GM23338 (cell line): ENCODE data around the gene CHD8. TPM values are rescaled to one million over a fixed set of nuclear protein-coding genes. Genes with fewer than 3 reads are reported as not detected.

ENCODE experiments used
- ATAC-seq: fragments of 200-7000 bp; cut with Tn5 transposase; 3 replicates; pipeline ENCODE4 v1.9.1; 2020
- DNase-seq: peaks from one replicate; pipeline ENCODE4 v3.0.0-alpha.2; 2015; ENCODE audit warnings: low spot score
- H2AFZ ChIP-seq: fragments of 200-600 bp; sonication (generic); 2 replicates; pipeline ENCODE4 v1.8.0; 2016; ENCODE audit warnings: antibody characterized with exemption, mild to moderate bottlenecking, moderate library complexity
- H3F3A ChIP-seq: fragments of 200-600 bp; sonication (generic); replicated peaks from 2 replicates; pipeline ENCODE4 v1.8.0; 2017; ENCODE audit warnings: antibody characterized with exemption, mixed run types, low read depth
- H3K27ac ChIP-seq: fragments of 200-600 bp; sonication (generic); 2 replicates; pipeline ENCODE4 v1.6.1; 2016; ENCODE audit warnings: low read depth
- H3K27me3 ChIP-seq: fragments of 200-600 bp; sonication (generic); 2 replicates; pipeline ENCODE4 v1.8.0; 2016; ENCODE audit warnings: mild to moderate bottlenecking, mixed run types, moderate library complexity; ENCODE audit not compliant: insufficient read depth
- H3K36me3 ChIP-seq: fragments of 200-600 bp; sonication (generic); 2 replicates; pipeline ENCODE4 v1.8.0; 2016; ENCODE audit warnings: mild to moderate bottlenecking; ENCODE audit not compliant: insufficient read depth
- H3K4me1 ChIP-seq: fragments of 200-600 bp; sonication (generic); 2 replicates; pipeline ENCODE4 v1.8.0; 2016; ENCODE audit warnings: mild to moderate bottlenecking, moderate library complexity; ENCODE audit not compliant: insufficient read depth
- H3K4me2 ChIP-seq: fragments of 200-600 bp; sonication (generic); 2 replicates; pipeline ENCODE4 v1.7.1; 2017; ENCODE audit warnings: mixed run types
- H3K4me3 ChIP-seq: fragments of 200-600 bp; sonication (generic); 2 replicates; pipeline ENCODE4 v1.6.1; 2016; ENCODE audit warnings: mixed run types
- H3K79me2 ChIP-seq: fragments of 200-600 bp; sonication (generic); replicated peaks from 2 replicates; pipeline ENCODE4 v1.8.0; 2017; ENCODE audit warnings: mild to moderate bottlenecking; ENCODE audit not compliant: insufficient read depth
- H3K9me2 ChIP-seq: fragments of 200-600 bp; sonication (generic); 2 replicates; pipeline ENCODE4 v1.8.0; 2017; ENCODE audit not compliant: insufficient read depth
- H4K20me1 ChIP-seq: fragments of 200-600 bp; sonication (generic); replicated peaks from 2 replicates; pipeline ENCODE4 v1.8.0; 2017; ENCODE audit warnings: mild to moderate bottlenecking; ENCODE audit not compliant: insufficient read depth
- H3K27ac Mint-ChIP-seq: 2 replicates; pipeline ENCODE4 v1.8.0; 2020; ENCODE audit warnings: inconsistent platforms, mild to moderate bottlenecking, moderate library complexity, mixed read lengths
- H3K27me3 Mint-ChIP-seq: 3 replicates; pipeline ENCODE4 v1.8.0; 2022; ENCODE audit warnings: low read depth, mild to moderate bottlenecking, moderate library complexity, mixed read lengths, inconsistent platforms; ENCODE audit not compliant: insufficient read depth, poor library complexity
- H3K36me3 Mint-ChIP-seq: 3 replicates; pipeline ENCODE4 v1.8.0; 2021; ENCODE audit warnings: low read depth, mild to moderate bottlenecking, inconsistent platforms, moderate library complexity, mixed read lengths
- H3K4me1 Mint-ChIP-seq: 3 replicates; pipeline ENCODE4 v1.8.0; 2020; ENCODE audit warnings: mild to moderate bottlenecking, inconsistent platforms, mixed read lengths
- H3K4me3 Mint-ChIP-seq: 3 replicates; pipeline ENCODE4 v1.8.0; 2021; ENCODE audit warnings: moderate library complexity, mild to moderate bottlenecking, inconsistent platforms, mixed read lengths
- H3K9me3 Mint-ChIP-seq: 3 replicates; pipeline ENCODE4 v1.8.0; 2020; ENCODE audit warnings: moderate library complexity, mild to moderate bottlenecking, inconsistent platforms, mixed read lengths
- CREB1 ChIP-seq: fragments of 250-450 bp; sonication (Bioruptor Pico); IDR thresholded peaks from 2 replicates; pipeline ENCODE4 v1.5.0; 2020; ENCODE audit warnings: low read depth, mild to moderate bottlenecking, moderate library complexity
- EZH2 ChIP-seq: fragments of 200-600 bp; sonication (generic); IDR thresholded peaks from one replicate; pipeline ENCODE4 v1.8.0; 2017; ENCODE audit warnings: antibody characterized with exemption, mild to moderate bottlenecking, low read depth; ENCODE audit not compliant: unreplicated experiment
- EZH2phosphoT487 ChIP-seq: fragments of 200-600 bp; sonication (generic); IDR thresholded peaks from one replicate; pipeline ENCODE4 v1.8.1; 2018; ENCODE audit warnings: antibody characterized with exemption; ENCODE audit not compliant: unreplicated experiment
- JUNB ChIP-seq: IDR thresholded peaks from one replicate; pipeline ENCODE4 v1.6.1; 2016; ENCODE audit warnings: antibody characterized with exemption; ENCODE audit not compliant: unreplicated experiment
- NANOG ChIP-seq: IDR thresholded peaks from 2 replicates; pipeline ENCODE4 v1.6.1; 2016; ENCODE audit warnings: antibody characterized with exemption, borderline replicate concordance
- POLR2AphosphoS5 ChIP-seq: IDR thresholded peaks from 2 replicates; pipeline ENCODE4 v1.6.1; 2016; ENCODE audit warnings: antibody characterized with exemption, low read depth
- STAT1 ChIP-seq: IDR thresholded peaks from one replicate; pipeline ENCODE4 v1.6.1; 2016; ENCODE audit warnings: antibody characterized with exemption; ENCODE audit not compliant: unreplicated experiment
- ZNF114 ChIP-seq: fragments of 250-450 bp; sonication (Bioruptor Pico); IDR thresholded peaks from 2 replicates; pipeline ENCODE4 v1.5.0; 2020; ENCODE audit warnings: mild to moderate bottlenecking, moderate library complexity
- ZNF331 ChIP-seq: fragments of 250-450 bp; sonication (Bioruptor Pico); IDR thresholded peaks from 2 replicates; pipeline ENCODE4 v1.5.0; 2020; ENCODE audit warnings: low read depth, mild to moderate bottlenecking, moderate library complexity
- polyA plus RNA-seq: library from polyadenylated mRNA; unstranded; fragments of >200 nt; fragmentation: Nextera tagmentation; extraction: Ambion mirVana; gene quantifications from 2 replicates; pipeline ENCODE4 v1.2.1, GENCODE V29; 2016
- total RNA-seq: library from RNA; depleted of rRNA; stranded (reverse); fragments of >200 nt; shearing (Covaris generic); gene quantifications from 2 replicates; pipeline ENCODE4 v1.2.3, GENCODE V29; 2014
- TF ChIP-seq, protein P1 (sequence below): IDR thresholded peaks from 2 replicates; pipeline ENCODE4 v1.6.1; 2016; ENCODE audit warnings: antibody characterized with exemption
- TF ChIP-seq, protein P2 (sequence below): IDR thresholded peaks from one replicate; pipeline ENCODE4 v1.6.1; 2018; ENCODE audit warnings: antibody characterized with exemption; ENCODE audit not compliant: unreplicated experiment
- TF ChIP-seq, protein P3 (sequence below), 2 experiments: fragments of 200-600 bp in 1 of 2; sonication (generic) in 1 of 2; conservative IDR thresholded peaks; 2 replicates each; pipeline versions ENCODE4 v1.5.1 to v1.6.1; 2016 to 2017; ENCODE audit warnings: antibody characterized with exemption in 2 of 2, low read depth in 2 of 2, mild to moderate bottlenecking in 2 of 2, moderate library complexity in 1 of 2
- TF ChIP-seq, protein P4 (sequence below): fragments of 250-450 bp; sonication (Bioruptor Pico); IDR thresholded peaks from 2 replicates; pipeline ENCODE4 v1.5.0; 2020; ENCODE audit warnings: mild to moderate bottlenecking, moderate library complexity

CHD8 gene
- total and polyA plus RNA-seq, 2 experiments from 2014 or later = 96.2 to 129 TPM

DNA sequence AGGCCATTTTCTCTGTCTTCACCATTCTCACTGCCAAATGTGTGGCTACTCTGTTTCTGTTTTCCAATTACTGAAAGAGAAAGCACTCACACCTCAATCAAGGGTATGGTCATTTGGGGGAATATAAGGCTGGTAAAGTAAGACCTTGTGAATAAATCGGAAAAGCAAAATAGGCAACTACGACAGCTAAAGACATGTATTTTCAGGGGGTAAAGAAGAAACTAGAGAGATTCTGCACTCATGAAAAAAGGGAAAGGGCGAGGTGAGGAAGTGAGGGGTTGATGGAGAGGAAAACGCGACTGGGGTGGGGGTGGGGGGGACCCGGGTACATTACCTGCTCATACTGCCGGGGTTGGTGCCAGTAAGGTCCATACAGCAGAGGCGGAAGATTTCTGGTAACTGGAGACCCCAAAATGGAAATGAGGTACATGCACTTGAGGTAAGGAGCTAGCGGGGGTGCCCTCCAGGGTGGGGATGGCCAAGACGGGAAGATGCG is 19.3 kb downstream of the CHD8 start:
- H3K27ac Mint-ChIP-seq = peak overlapping the region; percentile 81
- H3K9me3 Mint-ChIP-seq = no peaks in the 10 kb centered on the region
- H3K4me3 ChIP-seq = peak overlapping the region; percentile 76
- H3K36me3 ChIP-seq = no peaks in the 10 kb centered on the region; the same call in 1 of the 2 replicates
- peak overlapping the region; percentile 91 for H3K4me2 ChIP-seq
- peak overlapping the region; percentile 88; the same call in 1 of the 2 replicates for H3K27ac ChIP-seq
- H3K36me3 Mint-ChIP-seq = peaks cover 12% of the 10 kb centered on the region
- H3K4me3 Mint-ChIP-seq = peak overlapping the region; percentile 90
- H3F3A ChIP-seq = peaks cover 17% of the 10 kb centered on the region; the same call in 1 of the 2 replicates
- H3K27me3 Mint-ChIP-seq = peaks cover 2% of the 10 kb centered on the region
- DNase-seq = no peak
- peaks cover 28% of the 10 kb centered on the region for H3K4me1 Mint-ChIP-seq
- H3K27me3 ChIP-seq = no peaks in the 10 kb centered on the region
- H2AFZ ChIP-seq = no peak overlapping the region
- ATAC-seq = no peak
- H3K9me2 ChIP-seq = no peaks in the 10 kb centered on the region
- TF ChIP-seq CREB1 = no peak
- no peak for TF ChIP-seq EZH2phosphoT487
- TF ChIP-seq EZH2 = no peak
- TF ChIP-seq NANOG = no peak
- no peak for TF ChIP-seq POLR2AphosphoS5
- TF ChIP-seq ZNF114 (CRISPR knock-in tag) = no peak
- TF ChIP-seq STAT1 = no peak
- TF ChIP-seq, protein P1, sequence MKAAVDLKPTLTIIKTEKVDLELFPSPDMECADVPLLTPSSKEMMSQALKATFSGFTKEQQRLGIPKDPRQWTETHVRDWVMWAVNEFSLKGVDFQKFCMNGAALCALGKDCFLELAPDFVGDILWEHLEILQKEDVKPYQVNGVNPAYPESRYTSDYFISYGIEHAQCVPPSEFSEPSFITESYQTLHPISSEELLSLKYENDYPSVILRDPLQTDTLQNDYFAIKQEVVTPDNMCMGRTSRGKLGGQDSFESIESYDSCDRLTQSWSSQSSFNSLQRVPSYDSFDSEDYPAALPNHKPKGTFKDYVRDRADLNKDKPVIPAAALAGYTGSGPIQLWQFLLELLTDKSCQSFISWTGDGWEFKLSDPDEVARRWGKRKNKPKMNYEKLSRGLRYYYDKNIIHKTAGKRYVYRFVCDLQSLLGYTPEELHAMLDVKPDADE = no peak
- TF ChIP-seq, protein P2, sequence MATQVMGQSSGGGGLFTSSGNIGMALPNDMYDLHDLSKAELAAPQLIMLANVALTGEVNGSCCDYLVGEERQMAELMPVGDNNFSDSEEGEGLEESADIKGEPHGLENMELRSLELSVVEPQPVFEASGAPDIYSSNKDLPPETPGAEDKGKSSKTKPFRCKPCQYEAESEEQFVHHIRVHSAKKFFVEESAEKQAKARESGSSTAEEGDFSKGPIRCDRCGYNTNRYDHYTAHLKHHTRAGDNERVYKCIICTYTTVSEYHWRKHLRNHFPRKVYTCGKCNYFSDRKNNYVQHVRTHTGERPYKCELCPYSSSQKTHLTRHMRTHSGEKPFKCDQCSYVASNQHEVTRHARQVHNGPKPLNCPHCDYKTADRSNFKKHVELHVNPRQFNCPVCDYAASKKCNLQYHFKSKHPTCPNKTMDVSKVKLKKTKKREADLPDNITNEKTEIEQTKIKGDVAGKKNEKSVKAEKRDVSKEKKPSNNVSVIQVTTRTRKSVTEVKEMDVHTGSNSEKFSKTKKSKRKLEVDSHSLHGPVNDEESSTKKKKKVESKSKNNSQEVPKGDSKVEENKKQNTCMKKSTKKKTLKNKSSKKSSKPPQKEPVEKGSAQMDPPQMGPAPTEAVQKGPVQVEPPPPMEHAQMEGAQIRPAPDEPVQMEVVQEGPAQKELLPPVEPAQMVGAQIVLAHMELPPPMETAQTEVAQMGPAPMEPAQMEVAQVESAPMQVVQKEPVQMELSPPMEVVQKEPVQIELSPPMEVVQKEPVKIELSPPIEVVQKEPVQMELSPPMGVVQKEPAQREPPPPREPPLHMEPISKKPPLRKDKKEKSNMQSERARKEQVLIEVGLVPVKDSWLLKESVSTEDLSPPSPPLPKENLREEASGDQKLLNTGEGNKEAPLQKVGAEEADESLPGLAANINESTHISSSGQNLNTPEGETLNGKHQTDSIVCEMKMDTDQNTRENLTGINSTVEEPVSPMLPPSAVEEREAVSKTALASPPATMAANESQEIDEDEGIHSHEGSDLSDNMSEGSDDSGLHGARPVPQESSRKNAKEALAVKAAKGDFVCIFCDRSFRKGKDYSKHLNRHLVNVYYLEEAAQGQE = no peak
- TF ChIP-seq, protein P3, sequence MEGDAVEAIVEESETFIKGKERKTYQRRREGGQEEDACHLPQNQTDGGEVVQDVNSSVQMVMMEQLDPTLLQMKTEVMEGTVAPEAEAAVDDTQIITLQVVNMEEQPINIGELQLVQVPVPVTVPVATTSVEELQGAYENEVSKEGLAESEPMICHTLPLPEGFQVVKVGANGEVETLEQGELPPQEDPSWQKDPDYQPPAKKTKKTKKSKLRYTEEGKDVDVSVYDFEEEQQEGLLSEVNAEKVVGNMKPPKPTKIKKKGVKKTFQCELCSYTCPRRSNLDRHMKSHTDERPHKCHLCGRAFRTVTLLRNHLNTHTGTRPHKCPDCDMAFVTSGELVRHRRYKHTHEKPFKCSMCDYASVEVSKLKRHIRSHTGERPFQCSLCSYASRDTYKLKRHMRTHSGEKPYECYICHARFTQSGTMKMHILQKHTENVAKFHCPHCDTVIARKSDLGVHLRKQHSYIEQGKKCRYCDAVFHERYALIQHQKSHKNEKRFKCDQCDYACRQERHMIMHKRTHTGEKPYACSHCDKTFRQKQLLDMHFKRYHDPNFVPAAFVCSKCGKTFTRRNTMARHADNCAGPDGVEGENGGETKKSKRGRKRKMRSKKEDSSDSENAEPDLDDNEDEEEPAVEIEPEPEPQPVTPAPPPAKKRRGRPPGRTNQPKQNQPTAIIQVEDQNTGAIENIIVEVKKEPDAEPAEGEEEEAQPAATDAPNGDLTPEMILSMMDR (conservative IDR thresholded peaks at IDR 0.05; ENCODE audit: low read depth in 2 of 2) = no peak
- TF ChIP-seq, protein P4, sequence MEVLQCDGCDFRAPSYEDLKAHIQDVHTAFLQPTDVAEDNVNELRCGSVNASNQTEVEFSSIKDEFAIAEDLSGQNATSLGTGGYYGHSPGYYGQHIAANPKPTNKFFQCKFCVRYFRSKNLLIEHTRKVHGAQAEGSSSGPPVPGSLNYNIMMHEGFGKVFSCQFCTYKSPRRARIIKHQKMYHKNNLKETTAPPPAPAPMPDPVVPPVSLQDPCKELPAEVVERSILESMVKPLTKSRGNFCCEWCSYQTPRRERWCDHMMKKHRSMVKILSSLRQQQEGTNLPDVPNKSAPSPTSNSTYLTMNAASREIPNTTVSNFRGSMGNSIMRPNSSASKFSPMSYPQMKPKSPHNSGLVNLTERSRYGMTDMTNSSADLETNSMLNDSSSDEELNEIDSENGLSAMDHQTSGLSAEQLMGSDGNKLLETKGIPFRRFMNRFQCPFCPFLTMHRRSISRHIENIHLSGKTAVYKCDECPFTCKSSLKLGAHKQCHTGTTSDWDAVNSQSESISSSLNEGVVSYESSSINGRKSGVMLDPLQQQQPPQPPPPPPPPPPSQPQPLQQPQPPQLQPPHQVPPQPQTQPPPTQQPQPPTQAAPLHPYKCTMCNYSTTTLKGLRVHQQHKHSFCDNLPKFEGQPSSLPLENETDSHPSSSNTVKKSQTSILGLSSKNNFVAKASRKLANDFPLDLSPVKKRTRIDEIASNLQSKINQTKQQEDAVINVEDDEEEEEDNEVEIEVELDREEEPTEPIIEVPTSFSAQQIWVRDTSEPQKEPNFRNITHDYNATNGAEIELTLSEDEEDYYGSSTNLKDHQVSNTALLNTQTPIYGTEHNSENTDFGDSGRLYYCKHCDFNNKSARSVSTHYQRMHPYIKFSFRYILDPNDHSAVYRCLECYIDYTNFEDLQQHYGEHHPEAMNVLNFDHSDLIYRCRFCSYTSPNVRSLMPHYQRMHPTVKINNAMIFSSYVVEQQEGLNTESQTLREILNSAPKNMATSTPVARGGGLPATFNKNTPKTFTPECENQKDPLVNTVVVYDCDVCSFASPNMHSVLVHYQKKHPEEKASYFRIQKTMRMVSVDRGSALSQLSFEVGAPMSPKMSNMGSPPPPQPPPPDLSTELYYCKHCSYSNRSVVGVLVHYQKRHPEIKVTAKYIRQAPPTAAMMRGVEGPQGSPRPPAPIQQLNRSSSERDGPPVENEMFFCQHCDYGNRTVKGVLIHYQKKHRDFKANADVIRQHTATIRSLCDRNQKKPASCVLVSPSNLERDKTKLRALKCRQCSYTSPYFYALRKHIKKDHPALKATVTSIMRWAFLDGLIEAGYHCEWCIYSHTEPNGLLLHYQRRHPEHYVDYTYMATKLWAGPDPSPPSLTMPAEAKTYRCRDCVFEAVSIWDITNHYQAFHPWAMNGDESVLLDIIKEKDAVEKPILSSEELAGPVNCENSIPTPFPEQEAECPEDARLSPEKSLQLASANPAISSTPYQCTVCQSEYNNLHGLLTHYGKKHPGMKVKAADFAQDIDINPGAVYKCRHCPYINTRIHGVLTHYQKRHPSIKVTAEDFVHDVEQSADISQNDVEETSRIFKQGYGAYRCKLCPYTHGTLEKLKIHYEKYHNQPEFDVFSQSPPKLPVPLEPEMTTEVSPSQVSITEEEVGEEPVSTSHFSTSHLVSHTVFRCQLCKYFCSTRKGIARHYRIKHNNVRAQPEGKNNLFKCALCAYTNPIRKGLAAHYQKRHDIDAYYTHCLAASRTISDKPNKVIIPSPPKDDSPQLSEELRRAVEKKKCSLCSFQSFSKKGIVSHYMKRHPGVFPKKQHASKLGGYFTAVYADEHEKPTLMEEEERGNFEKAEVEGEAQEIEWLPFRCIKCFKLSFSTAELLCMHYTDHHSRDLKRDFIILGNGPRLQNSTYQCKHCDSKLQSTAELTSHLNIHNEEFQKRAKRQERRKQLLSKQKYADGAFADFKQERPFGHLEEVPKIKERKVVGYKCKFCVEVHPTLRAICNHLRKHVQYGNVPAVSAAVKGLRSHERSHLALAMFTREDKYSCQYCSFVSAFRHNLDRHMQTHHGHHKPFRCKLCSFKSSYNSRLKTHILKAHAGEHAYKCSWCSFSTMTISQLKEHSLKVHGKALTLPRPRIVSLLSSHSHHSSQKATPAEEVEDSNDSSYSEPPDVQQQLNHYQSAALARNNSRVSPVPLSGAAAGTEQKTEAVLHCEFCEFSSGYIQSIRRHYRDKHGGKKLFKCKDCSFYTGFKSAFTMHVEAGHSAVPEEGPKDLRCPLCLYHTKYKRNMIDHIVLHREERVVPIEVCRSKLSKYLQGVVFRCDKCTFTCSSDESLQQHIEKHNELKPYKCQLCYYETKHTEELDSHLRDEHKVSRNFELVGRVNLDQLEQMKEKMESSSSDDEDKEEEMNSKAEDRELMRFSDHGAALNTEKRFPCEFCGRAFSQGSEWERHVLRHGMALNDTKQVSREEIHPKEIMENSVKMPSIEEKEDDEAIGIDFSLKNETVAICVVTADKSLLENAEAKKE (CRISPR knock-in tag) = no peak
- no peak for TF ChIP-seq ZNF331 (CRISPR knock-in tag)
- TF ChIP-seq JUNB = no peak
- peaks cover 21% of the 10 kb centered on the region for H3K4me1 ChIP-seq
- H4K20me1 ChIP-seq = peaks cover 42% of the 10 kb centered on the region
- H3K79me2 ChIP-seq = peaks cover 94% of the 10 kb centered on the region
